ENCODE data around the gene TMEM132C.

DNA sequence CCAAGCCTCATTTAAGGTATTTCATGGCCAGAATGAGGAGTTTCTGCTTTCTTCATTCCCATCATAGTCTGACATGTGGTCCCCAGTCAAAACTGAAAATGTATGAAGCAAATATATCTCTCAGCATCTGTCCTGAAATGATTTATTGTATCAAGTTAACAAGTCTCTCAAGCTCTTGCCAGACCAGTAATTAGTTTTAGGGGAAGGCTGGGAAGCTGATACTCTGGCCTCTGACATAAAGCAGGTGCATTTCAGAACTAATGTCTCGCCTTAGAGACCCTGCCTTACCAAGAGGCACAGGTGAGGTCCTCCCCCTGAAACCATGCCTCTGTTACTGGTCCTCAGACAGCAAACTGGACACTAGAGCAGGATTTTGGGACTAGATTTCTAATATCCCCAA, 290.3 kb downstream of the TMEM132C start:
- TF ChIP-seq, protein P1, sequence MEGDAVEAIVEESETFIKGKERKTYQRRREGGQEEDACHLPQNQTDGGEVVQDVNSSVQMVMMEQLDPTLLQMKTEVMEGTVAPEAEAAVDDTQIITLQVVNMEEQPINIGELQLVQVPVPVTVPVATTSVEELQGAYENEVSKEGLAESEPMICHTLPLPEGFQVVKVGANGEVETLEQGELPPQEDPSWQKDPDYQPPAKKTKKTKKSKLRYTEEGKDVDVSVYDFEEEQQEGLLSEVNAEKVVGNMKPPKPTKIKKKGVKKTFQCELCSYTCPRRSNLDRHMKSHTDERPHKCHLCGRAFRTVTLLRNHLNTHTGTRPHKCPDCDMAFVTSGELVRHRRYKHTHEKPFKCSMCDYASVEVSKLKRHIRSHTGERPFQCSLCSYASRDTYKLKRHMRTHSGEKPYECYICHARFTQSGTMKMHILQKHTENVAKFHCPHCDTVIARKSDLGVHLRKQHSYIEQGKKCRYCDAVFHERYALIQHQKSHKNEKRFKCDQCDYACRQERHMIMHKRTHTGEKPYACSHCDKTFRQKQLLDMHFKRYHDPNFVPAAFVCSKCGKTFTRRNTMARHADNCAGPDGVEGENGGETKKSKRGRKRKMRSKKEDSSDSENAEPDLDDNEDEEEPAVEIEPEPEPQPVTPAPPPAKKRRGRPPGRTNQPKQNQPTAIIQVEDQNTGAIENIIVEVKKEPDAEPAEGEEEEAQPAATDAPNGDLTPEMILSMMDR (IDR thresholded peaks at IDR 0.05): no peak
- no peak for TF ChIP-seq ZFX (IDR thresholded peaks at IDR 0.05; ENCODE audit: borderline replicate concordance)
